ENCODE data around the gene KSR1. TPM values are rescaled to one million over a fixed set of nuclear protein-coding genes. Genes with fewer than 3 reads are reported as not detected.

The KSR1 gene
- total and polyA plus RNA-seq, 12 donors, result 16.0 to 50.4 (median 38.5) TPM

- Histone ChIP-seq H3K36me3 (replicated peaks in 1 of 2) (no peaks in the 10 kb centered on the region), H3K4me1 (replicated peaks in 1 of 2) (peaks cover 0 to 31% of the 10 kb centered on the region in 2 donors), H3K27me3 (no peaks in the 10 kb centered on the region), H3K9me3 (replicated peaks in 1 of 3) (no peaks in the 10 kb centered on the region), H3K4me3 (no peak overlapping the region), H3K27ac (no peak overlapping the region)
- DNase-seq, result no peak
- intact Hi-C loops (cut with DNase I), result loop anchor here in 1 of 2 donors (10.0 kb wide), 1 partner anchor 67 kb away; the partner anchor contains the start of gene KSR1
- TF ChIP-seq POLR2A (IDR thresholded peaks at IDR 0.05) (no peak), CTCF (IDR thresholded peaks at IDR 0.05) (no peak)
- 92 to 97% (median 96%) methylated on average over 5 to 7 of the region's 7 CpGs for WGBS, 4 donors
Measured at GRCh38 chr17:27521281-27522027, 65.2 kb downstream of the KSR1 start.

GRCh38 chr17:27522028-27522635, 65.9 kb downstream of the KSR1 start:
- 78 to 90% (median 89%) methylated on average over 6 of the region's 6 CpGs for WGBS, 4 donors
- Histone ChIP-seq H3K4me3 (no peak overlapping the region), H3K4me1 (replicated peaks in 1 of 2) (peaks cover 0 to 37% of the 10 kb centered on the region in 2 donors), H3K27me3 (no peaks in the 10 kb centered on the region), H3K9me3 (replicated peaks in 1 of 3) (no peaks in the 10 kb centered on the region), H3K27ac (no peak overlapping the region), H3K36me3 (replicated peaks in 1 of 2) (no peaks in the 10 kb centered on the region)
- intact Hi-C loops (cut with DNase I), result loop anchor here in 1 of 2 donors (10.0 kb wide), 1 partner anchor 67 kb away; the partner anchor contains the start of gene KSR1
- TF ChIP-seq POLR2A (IDR thresholded peaks at IDR 0.05) (no peak), CTCF (IDR thresholded peaks at IDR 0.05) (no peak)
- DNase-seq, result no peak

- H3K27me3 ChIP-seq, result no peaks in the 10 kb centered on the region
- H3K4me1 ChIP-seq (replicated peaks in 1 of 2), result peaks cover 0 to 38% of the 10 kb centered on the region in 2 donors
- 92 to 96% (median 95%) methylated on average over 1 of the region's 1 CpG for WGBS, 4 donors
- H3K9me3 ChIP-seq (replicated peaks in 1 of 3), result no peaks in the 10 kb centered on the region
- DNase-seq, result no peak
- no peak overlapping the region for H3K27ac ChIP-seq
- TF ChIP-seq CTCF (IDR thresholded peaks at IDR 0.05) (no peak), POLR2A (IDR thresholded peaks at IDR 0.05) (no peak)
- H3K36me3 ChIP-seq (replicated peaks in 1 of 2), result no peaks in the 10 kb centered on the region
- no peak overlapping the region for H3K4me3 ChIP-seq
- intact Hi-C loops (cut with DNase I), result loop anchor here in 1 of 2 donors (10.0 kb wide), 1 partner anchor 69 kb away; the partner anchor contains the start of gene KSR1
Measured at GRCh38 chr17:27523712-27524111, 67.5 kb downstream of the KSR1 start.

- H3K4me1 ChIP-seq (replicated peaks in 1 of 2), result peaks cover 0 to 47% of the 10 kb centered on the region in 2 donors
- H3K4me3 ChIP-seq, result no peak overlapping the region
- intact Hi-C loops (cut with DNase I), result loop anchor here in 1 of 2 donors (10.0 kb wide), 1 partner anchor 70 kb away; the partner anchor contains the start of gene KSR1
- TF ChIP-seq CTCF (IDR thresholded peaks at IDR 0.05) (no peak), POLR2A (IDR thresholded peaks at IDR 0.05) (no peak)
- H3K27ac ChIP-seq, result no peak overlapping the region
- 73 to 90% (median 87%) methylated on average over 2 of the region's 2 CpGs for WGBS, 4 donors
- H3K36me3 ChIP-seq (replicated peaks in 1 of 2), result no peaks in the 10 kb centered on the region
- DNase-seq, result no peak
- H3K27me3 ChIP-seq, result no peaks in the 10 kb centered on the region
- no peaks in the 10 kb centered on the region for H3K9me3 ChIP-seq (replicated peaks in 1 of 3)
Measured at GRCh38 chr17:27524594-27524993, 68.3 kb downstream of the KSR1 start.
